ENCODE measurements around the gene PDLIM3.

Gene PDLIM3

DNA sequence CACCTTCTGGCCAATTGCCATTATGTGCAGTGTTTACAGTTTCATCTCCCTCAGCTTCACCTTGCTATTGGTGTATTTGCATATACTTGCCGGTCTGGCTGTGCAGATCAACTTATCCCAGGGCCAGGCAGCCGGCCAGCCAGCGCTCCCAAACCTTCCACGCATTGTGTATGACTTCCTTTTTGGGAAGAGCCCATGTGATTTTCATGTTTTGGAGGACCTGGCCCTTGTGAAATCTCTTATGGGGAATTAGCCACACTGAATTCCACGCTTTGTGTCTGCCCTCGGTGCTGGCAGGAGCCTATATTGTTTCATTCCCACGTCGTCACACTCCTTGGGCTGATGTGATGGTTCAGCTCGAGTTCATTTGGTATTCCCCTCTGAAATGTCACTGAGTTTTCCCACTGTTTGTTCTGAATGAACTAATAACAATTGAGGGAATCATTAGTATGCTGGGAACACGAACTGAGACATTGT, 6.0 kb upstream of the PDLIM3 start:
- TF ChIP-seq, protein P1, sequence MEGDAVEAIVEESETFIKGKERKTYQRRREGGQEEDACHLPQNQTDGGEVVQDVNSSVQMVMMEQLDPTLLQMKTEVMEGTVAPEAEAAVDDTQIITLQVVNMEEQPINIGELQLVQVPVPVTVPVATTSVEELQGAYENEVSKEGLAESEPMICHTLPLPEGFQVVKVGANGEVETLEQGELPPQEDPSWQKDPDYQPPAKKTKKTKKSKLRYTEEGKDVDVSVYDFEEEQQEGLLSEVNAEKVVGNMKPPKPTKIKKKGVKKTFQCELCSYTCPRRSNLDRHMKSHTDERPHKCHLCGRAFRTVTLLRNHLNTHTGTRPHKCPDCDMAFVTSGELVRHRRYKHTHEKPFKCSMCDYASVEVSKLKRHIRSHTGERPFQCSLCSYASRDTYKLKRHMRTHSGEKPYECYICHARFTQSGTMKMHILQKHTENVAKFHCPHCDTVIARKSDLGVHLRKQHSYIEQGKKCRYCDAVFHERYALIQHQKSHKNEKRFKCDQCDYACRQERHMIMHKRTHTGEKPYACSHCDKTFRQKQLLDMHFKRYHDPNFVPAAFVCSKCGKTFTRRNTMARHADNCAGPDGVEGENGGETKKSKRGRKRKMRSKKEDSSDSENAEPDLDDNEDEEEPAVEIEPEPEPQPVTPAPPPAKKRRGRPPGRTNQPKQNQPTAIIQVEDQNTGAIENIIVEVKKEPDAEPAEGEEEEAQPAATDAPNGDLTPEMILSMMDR (IDR thresholded peaks at IDR 0.05; ENCODE audit: low read depth, low read length, missing control alignments): no peak
- no peak for DNase-seq (ENCODE audit: extremely low read depth, low read depth)
- no peak overlapping the region for H3K4me3 ChIP-seq (replicated peaks; ENCODE audit: low read depth, low read length)

DNA sequence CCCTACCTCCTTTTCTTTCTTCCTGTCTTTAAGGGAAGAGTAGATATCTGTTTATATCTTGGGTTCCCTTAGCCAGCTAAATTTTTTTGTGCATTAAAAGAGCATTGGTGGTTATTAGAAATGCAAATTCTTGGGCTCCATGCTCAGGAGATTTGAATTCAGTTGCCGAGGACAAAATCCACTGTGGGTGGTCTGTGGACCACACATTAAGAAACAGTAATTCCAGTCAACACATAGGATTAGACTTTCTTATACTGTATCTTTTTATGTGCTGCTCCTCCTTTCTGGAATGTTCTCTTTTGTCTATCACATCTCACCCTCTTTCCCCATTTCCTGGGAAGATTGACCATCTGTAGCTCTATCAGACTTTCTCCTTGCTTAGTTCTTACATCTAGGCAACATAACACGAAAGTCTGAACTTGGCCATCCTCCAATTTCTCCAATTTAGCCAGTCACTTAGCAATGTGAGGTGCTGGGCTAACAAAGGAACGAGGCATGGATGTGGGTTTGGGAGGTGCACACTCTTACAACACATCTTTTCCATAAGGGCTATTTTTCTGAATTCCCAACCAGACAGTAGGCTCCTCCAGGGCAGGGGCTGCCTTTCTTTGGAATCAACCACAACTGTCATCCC, 5.3 kb upstream of the PDLIM3 start:
- H3K4me3 ChIP-seq (replicated peaks; ENCODE audit: low read depth, low read length): no peak overlapping the region
- DNase-seq (ENCODE audit: extremely low read depth, low read depth): no peak
- TF ChIP-seq, protein P1 (IDR thresholded peaks at IDR 0.05; ENCODE audit: low read depth, low read length, missing control alignments): no peak

DNA sequence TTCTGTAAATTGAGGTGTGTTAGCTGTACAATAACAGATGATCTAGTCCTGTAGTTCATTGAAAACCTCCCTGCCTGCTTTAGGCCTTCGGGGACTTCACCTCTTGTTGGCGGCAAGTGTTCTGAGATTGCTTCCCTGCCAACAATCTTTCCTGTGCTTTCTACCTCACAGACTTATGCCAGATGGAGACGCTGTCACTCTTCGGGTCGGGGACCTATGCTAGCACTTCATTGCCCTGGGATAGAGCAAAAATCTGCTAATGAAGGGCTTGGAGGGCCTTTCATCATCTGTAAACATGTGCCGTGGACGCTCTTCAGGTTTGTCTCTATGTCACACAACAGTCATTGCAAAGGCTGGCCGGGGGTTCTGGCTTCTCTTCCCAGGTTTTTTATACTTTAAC, 4.7 kb upstream of the PDLIM3 start:
- DNase-seq (ENCODE audit: extremely low read depth, low read depth): no peak
- no peak overlapping the region for H3K4me3 ChIP-seq (replicated peaks; ENCODE audit: low read depth, low read length)
- TF ChIP-seq, protein P1 (IDR thresholded peaks at IDR 0.05; ENCODE audit: low read depth, low read length, missing control alignments): no peak

DNA sequence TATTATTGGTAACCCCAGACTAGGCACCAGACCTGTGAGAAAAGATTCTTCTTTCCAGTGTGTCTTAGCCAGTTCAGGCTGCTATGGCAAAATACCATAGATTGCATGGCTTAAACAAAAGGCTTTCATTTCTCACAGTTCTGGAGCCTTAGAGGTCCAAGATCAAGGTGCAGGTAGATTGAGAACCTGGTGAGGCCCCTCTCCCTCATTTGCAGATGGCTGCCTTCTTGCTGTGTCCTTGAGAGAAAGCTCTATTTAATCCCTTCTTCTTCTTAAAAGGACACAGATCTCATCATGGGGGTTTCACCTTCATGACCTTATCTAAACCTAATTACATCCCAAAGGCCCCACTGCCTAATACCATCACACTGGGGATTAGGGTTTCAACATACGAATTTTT, 3.5 kb upstream of the PDLIM3 start:
- DNase-seq (ENCODE audit: extremely low read depth, low read depth): no peak
- TF ChIP-seq, protein P1 (IDR thresholded peaks at IDR 0.05; ENCODE audit: low read depth, low read length, missing control alignments): no peak
- H3K4me3 ChIP-seq (replicated peaks; ENCODE audit: low read depth, low read length): no peak overlapping the region

DNA sequence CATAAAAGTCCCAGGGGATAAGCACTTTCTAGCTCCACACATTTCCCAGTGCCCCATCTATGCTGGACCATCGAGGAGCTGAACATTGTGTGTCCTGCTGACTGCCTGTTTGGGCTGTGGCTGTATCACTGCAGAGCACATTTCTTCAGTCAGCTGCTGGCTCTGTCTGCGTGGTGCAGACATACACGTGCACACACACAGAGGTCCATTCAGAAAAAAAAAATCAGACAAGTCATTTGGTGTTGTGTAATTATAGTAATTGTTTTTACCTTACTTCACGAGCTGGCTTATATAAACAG, 1.1 kb upstream of the PDLIM3 start:
- DNase-seq (ENCODE audit: extremely low read depth, low read depth): no peak
- TF ChIP-seq, protein P1 (IDR thresholded peaks at IDR 0.05; ENCODE audit: low read depth, low read length, missing control alignments): no peak
- H3K4me3 ChIP-seq (replicated peaks; ENCODE audit: low read depth, low read length): no peak overlapping the region

DNA sequence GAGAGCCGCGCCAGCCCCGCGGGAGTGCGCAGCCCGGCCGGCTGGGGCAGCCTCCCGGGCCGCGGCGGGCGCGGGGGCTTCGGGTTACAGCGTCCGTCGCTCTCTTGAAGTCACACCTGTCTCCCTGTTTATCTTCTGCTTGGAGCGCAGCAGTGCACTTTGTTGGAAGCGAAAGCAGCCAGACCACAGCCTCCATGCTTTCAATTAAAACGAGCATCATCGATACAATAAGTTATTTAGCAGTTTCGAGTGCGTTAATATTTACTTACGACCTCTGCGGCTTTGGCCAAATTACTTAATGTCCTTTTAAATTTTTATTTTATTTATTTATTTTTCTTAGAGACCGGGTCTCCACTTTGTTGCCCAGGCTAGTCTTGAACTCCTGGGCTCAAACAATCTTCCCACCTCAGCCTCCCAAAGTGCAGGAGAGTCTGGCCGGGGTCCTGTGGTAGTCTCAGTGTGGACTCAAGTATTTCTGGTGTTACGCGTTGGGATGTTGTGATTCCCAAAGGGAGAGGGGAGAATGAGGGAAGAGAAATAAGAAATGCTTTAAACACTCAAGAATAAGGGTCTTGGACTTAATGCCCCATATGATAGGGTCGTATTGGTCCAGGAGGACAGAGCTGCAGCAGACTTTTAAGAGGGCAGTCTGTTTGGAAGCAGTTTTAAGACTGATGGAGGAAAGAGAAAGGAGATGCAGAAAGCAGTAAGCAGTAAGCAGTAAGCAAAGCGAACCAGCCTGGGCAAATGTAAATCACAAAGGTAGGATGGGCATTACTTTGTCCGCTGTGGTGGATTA, 504 bp upstream of the PDLIM3 start:
- DNase-seq (ENCODE audit: extremely low read depth, low read depth): no peak
- TF ChIP-seq, protein P1 (IDR thresholded peaks at IDR 0.05; ENCODE audit: low read depth, low read length, missing control alignments): no peak
- peak overlapping the region; percentile 13 for H3K4me3 ChIP-seq (replicated peaks; ENCODE audit: low read depth, low read length)

Measured in HFF-Myc (cell line).